ENCODE data around the gene CNN3.

The CNN3 gene

GRCh38 chr1:94922761-94923331, 4.1 kb downstream of the CNN3 start:
- no peak for DNase-seq (ENCODE audit: low read depth)

GRCh38 chr1:94921977-94922376, 4.9 kb downstream of the CNN3 start:
- TF ChIP-seq CTCF (conservative IDR thresholded peaks at IDR 0.05; ENCODE audit: low read depth, low read length): no peak
- no peak for DNase-seq (ENCODE audit: low read depth)
- H3K4me3 ChIP-seq (ENCODE audit: low read length): peak overlapping the region; percentile 1

More at GRCh38 chr1:94922761-94923331, 4.1 kb downstream of the CNN3 start:
- H3K4me3 ChIP-seq (ENCODE audit: low read length): peak overlapping the region; percentile 96
- no peak for TF ChIP-seq CTCF (conservative IDR thresholded peaks at IDR 0.05; ENCODE audit: low read depth, low read length)

- no peak for DNase-seq (ENCODE audit: low read depth)
- H3K4me3 ChIP-seq (ENCODE audit: low read length): no peak overlapping the region
- no peak for TF ChIP-seq CTCF (conservative IDR thresholded peaks at IDR 0.05; ENCODE audit: low read depth, low read length)
These were observed 6.8 kb downstream of the CNN3 start for GRCh38 chr1:94920061-94920460.

- no peak for DNase-seq (ENCODE audit: low read depth)
- no peak for TF ChIP-seq CTCF (conservative IDR thresholded peaks at IDR 0.05; ENCODE audit: low read depth, low read length)
- H3K4me3 ChIP-seq (ENCODE audit: low read length): no peak overlapping the region
These were observed 7.5 kb downstream of the CNN3 start for GRCh38 chr1:94919241-94920030.

GRCh38 chr1:94917251-94917650, 9.7 kb downstream of the CNN3 start:
- no peak overlapping the region for H3K4me3 ChIP-seq (ENCODE audit: low read length)
- DNase-seq (ENCODE audit: low read depth): no peak
- TF ChIP-seq CTCF (conservative IDR thresholded peaks at IDR 0.05; ENCODE audit: low read depth, low read length): no peak

- TF ChIP-seq CTCF (conservative IDR thresholded peaks at IDR 0.05; ENCODE audit: low read depth, low read length): no peak
- H3K4me3 ChIP-seq (ENCODE audit: low read length): no peak overlapping the region
- no peak for DNase-seq (ENCODE audit: low read depth)
These were observed 14.4 kb downstream of the CNN3 start for GRCh38 chr1:94912263-94913184.

All from retinal pigment epithelial cell (primary cell).